DND-41 (cell line): ENCODE data around the gene MORF4L1.
A peak's percentile ranks its signal among the peaks of the same experiment; 100 is the strongest.

Experiments
- ATAC-seq: fragments of 200-7000 bp; cut with Tn5 transposase; 3 replicates; pipeline ENCODE4 v1.9.1; 2021; ENCODE audit warnings: low read depth; ENCODE audit not compliant: insufficient read depth
- DNase-seq: peaks from one replicate; pipeline ENCODE4 v3.0.0-alpha.2; 2020
- H2AFZ ChIP-seq: 2 replicates; pipeline ENCODE4 v1.6.0; 2012; ENCODE audit warnings: low read depth, low read length
- H3K27ac ChIP-seq: 2 replicates; pipeline ENCODE4 v1.5.1; 2012; ENCODE audit warnings: low read length, inconsistent platforms
- H3K27me3 ChIP-seq: fragments of 200-600 bp; sonication (generic); 2 replicates; pipeline ENCODE4 v1.6.0; 2012; ENCODE audit warnings: low read length, mild to moderate bottlenecking, inconsistent platforms; ENCODE audit not compliant: insufficient read depth, poor library complexity
- H3K36me3 ChIP-seq: 2 replicates; pipeline ENCODE4 v1.5.1; 2012; ENCODE audit warnings: low read length, inconsistent platforms; ENCODE audit not compliant: insufficient read depth
- H3K4me1 ChIP-seq: 2 replicates; pipeline ENCODE4 v1.5.1; 2012; ENCODE audit warnings: mild to moderate bottlenecking, low read length; ENCODE audit not compliant: insufficient read depth
- H3K4me2 ChIP-seq: 2 replicates; pipeline ENCODE4 v1.6.0; 2012; ENCODE audit warnings: mild to moderate bottlenecking, moderate library complexity, low read length, inconsistent platforms; ENCODE audit not compliant: insufficient read depth
- H3K4me3 ChIP-seq, 2 experiments: fragments of 200-600 bp in 1 of 2; shearing (Covaris generic) in 1 of 2; 2 replicates each; pipeline ENCODE4 v1.5.1; 2012 to 2016; ENCODE audit warnings: inconsistent platforms in 2 of 2, low read length in 2 of 2, mild to moderate bottlenecking in 2 of 2, low read depth in 1 of 2, moderate library complexity in 1 of 2
- H3K79me2 ChIP-seq: 2 replicates; pipeline ENCODE4 v1.6.0; 2012; ENCODE audit warnings: low read length, inconsistent platforms; ENCODE audit not compliant: insufficient read depth
- H3K9ac ChIP-seq: 2 replicates; pipeline ENCODE4 v1.6.0; 2012; ENCODE audit warnings: low read depth, mild to moderate bottlenecking, inconsistent platforms, low read length, moderate library complexity
- H3K9me3 ChIP-seq: 2 replicates; pipeline ENCODE4 v1.5.1; 2012; ENCODE audit warnings: low read length, moderate library complexity, mild to moderate bottlenecking, inconsistent platforms; ENCODE audit not compliant: insufficient read depth, severe bottlenecking
- H4K20me1 ChIP-seq: 2 replicates; pipeline ENCODE4 v1.6.0; 2012; ENCODE audit warnings: low read length; ENCODE audit not compliant: insufficient read depth
- CTCF ChIP-seq: IDR thresholded peaks from 2 replicates; pipeline ENCODE4 v1.5.1; 2012; ENCODE audit warnings: borderline replicate concordance, low read length, moderate library complexity, mild to moderate bottlenecking; ENCODE audit not compliant: poor library complexity, severe bottlenecking; ENCODE audit errors: extremely low read depth
- EZH2 ChIP-seq: IDR thresholded peaks from 3 replicates; pipeline ENCODE4 v1.6.1; 2012; ENCODE audit warnings: borderline replicate concordance, low read depth, mild to moderate bottlenecking, moderate library complexity, low read length, inconsistent platforms; ENCODE audit not compliant: severe bottlenecking

The MORF4L1 gene

GRCh38 chr15:78909160-78909695 is 36.5 kb downstream of the MORF4L1 start:
- Histone ChIP-seq H4K20me1 (peaks cover 16% of the 10 kb centered on the region), H3K36me3 (peaks cover 90% of the 10 kb centered on the region), H2AFZ (no peak overlapping the region), H3K4me2 (no peak overlapping the region), H3K27me3 (no peaks in the 10 kb centered on the region), H3K9ac (no peak overlapping the region), H3K9me3 (no peaks in the 10 kb centered on the region), H3K79me2 (no peaks in the 10 kb centered on the region; the same call in 1 of the 2 replicates), H3K4me1 (no peaks in the 10 kb centered on the region), H3K27ac (no peak overlapping the region), H3K4me3 (no peak overlapping the region)
- no peak for ATAC-seq
- DNase-seq = no peak
- TF ChIP-seq CTCF (no peak), EZH2 (no peak)

- H3K9me3 ChIP-seq = no peaks in the 10 kb centered on the region
- peak; percentile 27 for DNase-seq
- H4K20me1 ChIP-seq = peaks cover 16% of the 10 kb centered on the region
- H3K4me3 ChIP-seq = no peak overlapping the region
- peaks cover 88% of the 10 kb centered on the region for H3K36me3 ChIP-seq
- peak; percentile 51 for ATAC-seq
- H3K79me2 ChIP-seq = no peaks in the 10 kb centered on the region; the same call in 1 of the 2 replicates
- no peaks in the 10 kb centered on the region for H3K4me1 ChIP-seq
- no peak overlapping the region for H3K27ac ChIP-seq
- H3K4me2 ChIP-seq = no peak overlapping the region
- H2AFZ ChIP-seq = no peak overlapping the region
- no peaks in the 10 kb centered on the region for H3K27me3 ChIP-seq
- no peak overlapping the region for H3K9ac ChIP-seq
- TF ChIP-seq EZH2 = no peak
- peak; percentile 58 for TF ChIP-seq CTCF
Measured at GRCh38 chr15:78909791-78910228, 37.1 kb downstream of the MORF4L1 start.

GRCh38 chr15:78910271-78910670 is 37.6 kb downstream of the MORF4L1 start:
- DNase-seq = no peak

More at GRCh38 chr15:78910271-78910670, 37.6 kb downstream of the MORF4L1 start:
- Histone ChIP-seq H3K4me1 (no peaks in the 10 kb centered on the region), H4K20me1 (peaks cover 16% of the 10 kb centered on the region), H3K27me3 (no peaks in the 10 kb centered on the region), H3K27ac (no peak overlapping the region), H3K9me3 (no peaks in the 10 kb centered on the region), H3K4me3 (no peak overlapping the region), H3K36me3 (peaks cover 88% of the 10 kb centered on the region), H3K79me2 (no peaks in the 10 kb centered on the region; the same call in 1 of the 2 replicates), H3K9ac (no peak overlapping the region), H2AFZ (no peak overlapping the region), H3K4me2 (no peak overlapping the region)
- no peak for TF ChIP-seq CTCF
- no peak for TF ChIP-seq EZH2
- no peak for ATAC-seq
